ENCODE data around the gene TIMM29. TPM values are rescaled to one million over a fixed set of nuclear protein-coding genes. Genes with fewer than 3 reads are reported as not detected.

TIMM29 gene
- total and polyA plus RNA-seq, 9 of the 15 experiments (the other 6 are each of a cell fraction or from before 2014, with no cell fraction given) = 2.4 to 29.4 (median 16.3) TPM

DNA sequence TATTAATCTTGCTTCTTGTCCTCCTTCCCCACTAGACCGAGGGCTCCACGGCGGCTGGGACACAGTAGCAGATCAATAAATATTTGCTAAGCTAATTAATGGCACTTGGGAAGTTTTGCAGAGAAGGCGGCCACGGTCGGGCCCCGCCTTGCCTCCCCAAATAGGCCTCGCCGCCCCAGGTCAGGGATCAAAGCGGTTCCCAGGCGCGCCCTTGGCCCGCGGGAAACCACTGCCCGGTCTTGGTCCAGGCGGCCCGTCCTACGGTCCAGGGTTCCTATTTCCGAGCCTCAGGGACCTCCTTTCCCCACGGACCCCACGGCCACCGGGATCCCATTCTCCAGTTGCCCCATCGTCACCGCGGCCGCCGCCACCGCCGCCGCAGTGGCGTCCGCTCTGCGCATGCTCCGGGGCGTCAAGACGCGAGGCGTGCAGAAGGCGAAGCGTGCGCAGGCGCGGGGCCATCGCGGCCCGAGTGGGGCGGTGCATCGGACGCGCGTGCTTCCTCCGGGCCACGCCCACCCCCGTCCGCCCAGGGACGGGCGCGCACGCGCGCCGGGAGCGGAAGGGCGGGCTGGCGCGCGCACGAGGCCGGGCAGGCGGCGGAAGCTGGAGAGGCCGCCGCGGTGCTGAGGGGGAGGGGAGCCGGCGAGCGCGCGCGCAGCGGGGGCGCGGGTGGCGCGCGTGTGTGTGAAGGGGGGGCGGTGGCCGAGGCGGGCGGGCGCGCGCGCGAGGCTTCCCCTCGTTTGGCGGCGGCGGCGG lies 31.9 kb downstream of the TIMM29 start, which contains the start of gene SMARCA4:
Gene SMARCA4, plus strand, starts transcription at position 717 of the 759 bp plus-strand sequence. CDS start 23,122 bp downstream, outside the sequence.
- peaks cover 57% of the 10 kb centered on the region for H3K79me2 ChIP-seq (ENCODE audit: control insufficient read depth, insufficient read depth, low read length)
- ChIA-PET POLR2A (interaction anchor here (0.6 to 1.5 kb wide), 5 partner anchors 10 to 231 kb away, joined by 3 to 5 read pairs (median 3); no protein-coding TSS in a partner anchor), CTCF (ENCODE audit: low intra/inter-chr PET ratio) (no interaction called here)
- no peaks in the 10 kb centered on the region for H3K9me3 ChIP-seq (replicated peaks; ENCODE audit: control insufficient read depth, insufficient read depth, low read depth, low read length)
- H3K4me2 ChIP-seq (ENCODE audit: insufficient read depth, low read length) = peak within 1 kb of the TSS; percentile 90
- DNase-seq (ENCODE audit: extremely low read depth in 1 of 4, low spot score in 3 of 4) (peak; percentile 98 to 99 (median 99)), FAIRE-seq (peak; percentile 94), ATAC-seq (peak; percentile 90)
- peak within 1 kb of the TSS; percentile 96 to 100 for H3K9ac ChIP-seq (ENCODE audit: insufficient read depth in 1 of 2, low read depth in 2 of 2, low read length in 2 of 2)
- H4K20me1 ChIP-seq (replicated peaks; ENCODE audit: control insufficient read depth, insufficient read depth, low read length) = peaks cover 8% of the 10 kb centered on the region
- H3K27me3 ChIP-seq (ENCODE audit: control insufficient read depth in 2 of 2, insufficient read depth in 2 of 2, low read length in 2 of 2) = no peaks in the 10 kb centered on the region
- peak within 1 kb of the TSS; percentile 94 for H3K27ac ChIP-seq (ENCODE audit: extremely low read depth, low read depth, low read length)
- intact Hi-C loops (cut with micrococcal nuclease) = no loop called here
- peaks cover 15% of the 10 kb centered on the region; the same call in 2 of the 3 replicates for H3K36me3 ChIP-seq (ENCODE audit: control insufficient read depth, insufficient read depth, low read length)
- H2AFZ ChIP-seq (ENCODE audit: low read depth, low read length) = peak within 1 kb of the TSS; percentile 93
- in situ Hi-C loops (cut with MboI) = no loop called here
- peaks cover 15 to 23% of the 10 kb centered on the region in 2 experiments; a peak in 4 of 5 replicates for H3K4me1 ChIP-seq (replicated peaks in 1 of 2; ENCODE audit: control insufficient read depth in 2 of 2, insufficient read depth in 2 of 2, low read length in 2 of 2)
- BruUV-seq (replicated peaks) = TSS peak; percentile 97
- peaks cover 4% of the 10 kb centered on the region for H3K9me1 ChIP-seq (ENCODE audit: control insufficient read depth, insufficient read depth, low read length)
- peak within 1 kb of the TSS; percentile 99 for H3K4me3 ChIP-seq
- 0% methylated on average over 61 of the region's 100 CpGs for WGBS (ENCODE audit: insufficient coverage, low coverage, missing lambda C conversion rate)
- TF ChIP-seq TARDBP (IDR thresholded peaks at IDR 0.05) = no peak; the same call in 1 of the 2 replicates
- no peak for TF ChIP-seq ZNF444 (CRISPR knock-in tag; IDR thresholded peaks at IDR 0.05)
- TF ChIP-seq ZNF124 (CRISPR knock-in tag; IDR thresholded peaks at IDR 0.05) = no peak
- peak; percentile 1; the same call in 1 of the 2 replicates for TF ChIP-seq NFE2 (IDR thresholded peaks at IDR 0.05; ENCODE audit: low read depth)
- peak; percentile 41; the same call in 1 of the 2 replicates for TF ChIP-seq ELF2 (CRISPR knock-in tag; IDR thresholded peaks at IDR 0.05)
- peak; percentile 30; the same call in 1 of the 2 replicates for TF ChIP-seq PML (IDR thresholded peaks at IDR 0.05; ENCODE audit: low read length)
- TF ChIP-seq, protein P1, sequence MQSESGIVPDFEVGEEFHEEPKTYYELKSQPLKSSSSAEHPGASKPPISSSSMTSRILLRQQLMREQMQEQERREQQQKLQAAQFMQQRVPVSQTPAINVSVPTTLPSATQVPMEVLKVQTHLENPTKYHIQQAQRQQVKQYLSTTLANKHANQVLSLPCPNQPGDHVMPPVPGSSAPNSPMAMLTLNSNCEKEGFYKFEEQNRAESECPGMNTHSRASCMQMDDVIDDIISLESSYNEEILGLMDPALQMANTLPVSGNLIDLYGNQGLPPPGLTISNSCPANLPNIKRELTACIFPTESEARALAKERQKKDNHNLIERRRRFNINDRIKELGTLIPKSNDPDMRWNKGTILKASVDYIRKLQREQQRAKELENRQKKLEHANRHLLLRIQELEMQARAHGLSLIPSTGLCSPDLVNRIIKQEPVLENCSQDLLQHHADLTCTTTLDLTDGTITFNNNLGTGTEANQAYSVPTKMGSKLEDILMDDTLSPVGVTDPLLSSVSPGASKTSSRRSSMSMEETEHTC (IDR thresholded peaks at IDR 0.05) = no peak
- TF ChIP-seq FOSL1 (tag; conservative IDR thresholded peaks at IDR 0.05) = no peak
- TF ChIP-seq ELF1 (tag; IDR thresholded peaks at IDR 0.05) = peak; percentile 73; the same call in 1 of the 2 replicates
- no peak for TF ChIP-seq CBX5 (IDR thresholded peaks at IDR 0.05; ENCODE audit: borderline replicate concordance, low read depth)
- TF ChIP-seq ZNF592 (IDR thresholded peaks at IDR 0.05) = peak; percentile 77
- TF ChIP-seq ZNF668 (CRISPR knock-in tag; IDR thresholded peaks at IDR 0.05) = no peak
- TF ChIP-seq ZFP30 (CRISPR knock-in tag; IDR thresholded peaks at IDR 0.05; ENCODE audit: borderline replicate concordance) = no peak
- TF ChIP-seq SUPT5H (IDR thresholded peaks at IDR 0.05) = peak; percentile 96
- no peak for TF ChIP-seq ZNF76 (CRISPR knock-in tag; IDR thresholded peaks at IDR 0.05; ENCODE audit: borderline replicate concordance)
- no peak for TF ChIP-seq KAT8 (IDR thresholded peaks at IDR 0.05; ENCODE audit: low read depth)
- no peak for TF ChIP-seq PTTG1 (tag; IDR thresholded peaks at IDR 0.05; ENCODE audit: low read depth)

All from K562 (cell line).